HG03520 (cell line): ENCODE results near the gene ABHD8.

Experiments
- ATAC-seq: cut with Tn5 transposase; IDR thresholded peaks from one replicate; pipeline ENCODE4 v1.9.1; 2021; ENCODE audit warnings: mild to moderate bottlenecking, moderate library complexity; ENCODE audit not compliant: unreplicated experiment

The ABHD8 gene

DNA sequence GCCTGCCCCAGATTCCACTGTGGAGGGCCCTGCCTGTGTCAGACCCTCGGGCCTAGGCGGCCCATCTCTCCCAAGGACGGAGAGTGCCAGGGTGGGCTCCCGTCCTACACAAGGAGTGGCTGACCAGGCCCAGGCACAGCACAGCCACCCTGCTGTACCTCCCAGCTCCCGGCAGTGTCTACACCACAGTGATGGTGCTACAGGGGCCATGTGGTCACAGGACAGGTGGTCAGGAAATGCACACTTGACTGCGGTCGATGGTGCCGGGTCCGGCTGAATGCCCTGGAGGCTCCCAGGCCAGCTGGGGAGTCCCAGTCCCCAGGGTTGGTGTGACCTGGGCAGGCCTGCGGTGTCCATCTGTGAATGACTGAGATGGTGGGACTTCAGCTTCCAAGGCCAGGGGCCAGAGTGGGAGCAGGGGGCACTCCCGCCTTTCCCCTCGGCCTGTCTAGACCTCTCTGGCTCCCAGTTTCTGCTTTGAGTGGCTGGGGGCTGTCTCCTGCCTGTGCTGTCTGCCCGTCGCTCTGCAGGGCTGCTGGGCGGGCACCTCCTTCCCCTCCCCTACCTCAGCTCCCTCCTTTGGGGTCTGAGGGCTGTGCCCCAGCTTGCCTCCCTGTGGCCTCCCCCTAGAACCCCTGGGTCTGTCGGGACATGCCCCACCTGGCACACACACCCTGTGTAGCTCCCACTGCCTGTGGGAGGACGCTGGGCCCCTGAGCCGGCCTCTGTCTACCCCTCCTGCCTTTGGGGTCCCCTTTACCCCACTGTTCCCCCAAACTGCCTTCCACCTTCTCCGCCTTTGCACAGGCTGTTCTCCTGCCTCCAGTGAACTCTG, 18.6 kb upstream of the ABHD8 start:
- no peak for ATAC-seq

DNA sequence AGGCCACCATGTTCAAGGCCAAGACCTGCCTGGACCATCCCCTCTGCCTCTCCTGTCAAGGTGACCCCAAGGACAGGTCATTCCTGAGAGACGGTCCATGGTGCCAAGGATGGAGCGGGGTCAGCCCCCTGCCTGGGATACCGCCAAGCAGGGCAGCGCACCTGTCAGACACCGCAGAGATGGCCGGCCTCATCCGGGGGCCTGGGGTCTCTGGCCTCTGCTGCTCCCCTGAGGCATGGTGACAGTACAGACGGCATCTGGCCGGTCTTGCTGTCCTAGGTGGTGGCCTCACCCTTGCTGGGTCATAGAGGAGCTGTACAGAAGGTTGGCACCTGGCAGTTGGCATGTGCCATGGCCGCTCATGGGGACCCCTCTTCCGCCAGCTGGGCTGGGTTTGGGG, 17.2 kb upstream of the ABHD8 start:
- ATAC-seq = no peak

DNA sequence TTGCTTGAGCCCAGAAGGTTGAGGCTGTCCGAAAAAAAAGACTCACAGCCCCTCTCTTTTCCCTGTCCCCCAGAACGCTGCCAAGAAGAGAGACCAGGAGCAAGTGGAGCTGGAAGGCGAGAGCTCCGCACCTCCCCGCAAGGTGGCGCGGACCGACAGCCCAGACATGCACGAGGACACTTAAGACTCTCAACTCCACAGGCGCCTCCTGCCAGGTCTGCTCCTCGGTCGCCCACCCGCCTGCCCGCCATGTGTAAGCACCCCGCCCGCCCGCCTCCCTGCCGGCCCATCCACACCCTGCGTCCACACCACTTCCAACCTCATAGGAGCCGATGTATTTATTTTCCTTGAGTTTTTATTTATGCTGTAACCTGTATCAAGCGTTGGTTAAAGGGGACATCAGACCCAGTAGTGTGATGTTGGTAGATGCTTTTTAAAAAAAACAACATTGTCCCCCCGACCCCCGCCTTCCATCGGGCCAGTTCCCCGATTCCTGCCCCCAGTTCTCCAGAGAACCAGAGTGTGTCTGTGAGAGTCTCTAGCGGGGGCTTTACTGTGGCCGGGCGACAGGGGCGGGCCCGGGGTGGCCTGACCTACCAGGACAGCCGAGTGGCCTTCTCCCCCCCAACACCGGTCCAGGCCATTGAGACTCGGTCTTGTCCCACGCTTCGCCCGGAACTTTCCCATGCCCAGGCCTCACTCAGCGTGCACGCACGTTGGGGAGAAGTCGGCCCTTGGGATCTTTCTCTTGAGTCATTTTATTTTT, 16.4 kb upstream of the ABHD8 start:
- no peak for ATAC-seq

DNA sequence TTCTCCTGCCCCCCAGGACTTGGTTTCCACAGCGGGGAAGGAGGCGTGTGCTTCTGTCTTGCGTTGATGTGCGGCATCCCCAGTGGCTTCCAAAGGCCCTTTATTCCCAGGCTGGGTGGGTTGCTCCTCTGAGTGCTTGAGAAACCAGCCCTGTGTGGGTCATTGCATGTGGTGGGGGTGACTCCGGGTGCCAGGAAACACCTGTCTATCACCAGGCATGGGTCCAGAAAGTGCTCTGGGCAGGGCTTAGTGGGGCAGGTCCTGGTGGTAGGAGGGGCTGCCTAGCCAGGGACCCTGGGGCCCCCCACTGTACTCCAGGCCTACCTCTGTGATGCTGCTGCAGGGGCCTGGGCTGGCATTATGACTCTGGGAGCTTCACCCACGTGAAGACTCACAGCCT, 15.7 kb upstream of the ABHD8 start:
- ATAC-seq = no peak

DNA sequence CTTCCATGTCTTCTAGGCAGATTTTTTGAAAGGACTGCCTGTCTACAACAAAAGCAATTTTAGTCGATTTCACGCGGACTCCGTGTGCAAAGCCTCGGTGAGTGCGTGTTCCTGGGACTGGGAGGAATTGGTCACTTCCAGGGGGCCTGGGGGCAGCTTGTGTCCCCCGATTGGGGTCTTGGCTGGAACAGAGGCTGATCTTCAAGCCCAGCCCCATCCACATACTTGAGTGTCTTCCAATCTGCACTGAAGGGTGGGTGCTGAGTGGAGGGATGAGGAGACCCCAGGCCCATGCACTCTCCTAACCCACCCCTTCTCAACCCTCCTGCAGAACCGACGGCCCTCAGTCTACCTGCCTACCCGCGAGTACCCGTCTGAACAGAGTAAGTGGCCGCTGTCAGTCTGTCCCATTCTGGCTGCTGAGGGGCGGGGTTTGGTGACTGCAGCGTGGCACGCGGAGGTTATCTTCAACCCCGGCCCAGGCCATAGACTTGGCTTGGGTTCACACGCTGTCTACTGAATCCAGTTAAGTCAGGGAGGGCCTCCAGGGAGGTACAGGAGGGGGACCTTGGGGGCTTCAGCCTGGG, 10.9 kb upstream of the ABHD8 start:
- no peak for ATAC-seq

DNA sequence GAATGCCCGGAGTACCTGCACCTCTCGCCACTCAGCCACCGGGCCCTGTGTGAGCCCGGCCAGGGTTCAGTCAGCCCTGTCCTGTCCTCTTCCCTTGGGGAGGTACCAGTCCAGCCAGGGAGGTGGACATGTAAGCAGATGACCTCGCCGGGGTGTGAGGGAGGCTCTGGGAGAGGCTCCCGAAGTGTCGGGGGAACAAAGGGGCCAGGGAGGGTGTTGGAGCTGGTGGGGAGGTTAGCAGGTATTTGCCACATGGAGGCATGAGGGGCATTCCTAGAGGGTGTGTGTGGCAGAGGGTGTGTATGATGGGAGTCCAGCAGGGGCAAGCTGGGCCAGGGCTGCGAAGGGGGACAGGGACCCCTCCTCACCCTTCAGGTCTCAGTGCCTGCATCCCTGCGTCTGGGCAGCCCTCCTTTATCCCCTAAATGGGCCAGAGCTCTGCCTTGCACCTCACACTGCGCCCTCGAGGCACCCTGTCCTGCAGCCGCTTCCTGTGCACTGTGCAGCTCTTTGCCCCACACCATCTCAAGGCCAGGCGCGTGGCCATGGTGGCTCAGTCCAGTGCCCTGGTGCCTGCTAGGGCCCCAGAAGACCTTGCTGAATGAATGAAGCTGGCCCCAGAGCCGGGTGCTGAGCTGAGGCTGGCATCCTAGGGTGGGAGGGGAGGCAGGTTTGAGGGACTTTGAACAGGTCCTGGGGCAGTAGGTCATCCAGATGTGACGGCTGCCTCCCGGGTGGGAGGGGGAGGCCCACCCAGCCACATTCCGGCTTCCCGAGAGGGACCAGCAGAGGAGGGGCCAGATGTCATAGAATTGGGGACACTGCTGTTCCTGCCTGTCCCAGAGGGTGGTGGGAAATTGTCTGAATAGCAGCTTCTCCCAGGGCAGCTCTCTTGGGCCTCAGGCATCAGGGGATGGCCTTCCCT, 9.2 kb upstream of the ABHD8 start:
- no peak for ATAC-seq

DNA sequence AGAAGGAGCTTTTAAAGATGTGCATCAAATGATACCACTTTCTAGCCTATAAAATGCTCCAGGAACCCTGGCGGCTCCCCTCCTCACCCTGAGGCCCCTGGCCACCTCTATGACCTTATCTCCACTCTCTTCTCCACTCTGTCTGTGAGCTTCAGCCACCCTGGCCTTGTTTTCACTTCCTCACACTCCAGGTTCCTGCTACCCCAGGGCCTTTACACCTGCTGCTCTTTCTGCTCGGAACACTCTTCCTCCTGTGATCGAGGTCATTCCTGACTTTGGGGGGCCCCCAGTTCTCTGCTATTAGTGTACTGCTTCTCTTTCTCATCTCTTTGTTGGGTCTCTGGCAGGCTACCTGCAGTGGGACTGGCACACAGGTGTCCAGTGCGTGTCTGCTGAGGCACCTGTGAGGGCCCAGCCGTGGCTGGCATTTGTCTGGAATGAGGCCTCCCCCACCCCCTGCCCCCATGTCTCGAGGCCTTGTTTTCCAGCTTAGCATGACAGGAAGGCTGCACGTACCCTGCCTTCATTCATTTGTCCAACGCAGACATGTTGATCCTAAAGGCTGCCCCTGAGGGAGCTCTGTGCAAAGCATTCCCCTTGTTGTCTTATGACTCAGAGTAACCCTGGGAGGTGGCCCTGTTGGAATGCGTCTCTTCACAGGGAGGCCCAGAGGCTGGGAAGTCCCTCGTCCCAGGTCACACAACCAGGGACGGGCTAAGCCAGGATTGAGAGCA, 8.4 kb upstream of the ABHD8 start:
- no peak for ATAC-seq

DNA sequence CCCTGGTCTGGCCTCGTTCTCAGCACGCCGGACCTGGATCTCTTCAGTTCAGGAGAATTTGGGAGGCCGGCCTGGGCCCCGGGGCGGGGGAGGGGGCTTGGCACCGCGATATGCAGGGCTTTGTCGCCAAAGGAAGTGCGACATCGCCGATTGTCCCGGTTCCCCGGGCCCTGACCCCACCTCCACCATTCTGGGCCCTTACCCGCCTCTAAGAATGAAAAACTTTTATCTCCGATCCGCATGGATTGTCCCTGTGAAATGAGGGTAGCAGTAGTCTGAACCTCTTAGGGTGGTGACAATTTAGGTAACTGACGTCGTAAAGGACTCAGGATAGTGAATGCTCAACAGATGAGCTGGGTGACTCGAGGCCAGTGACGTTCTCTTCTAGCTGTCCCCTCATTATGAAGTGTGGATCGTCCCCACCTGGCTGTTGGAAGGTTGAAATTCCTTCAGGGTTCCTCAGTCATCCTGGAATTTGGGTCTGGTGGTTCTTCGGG, 6.8 kb upstream of the ABHD8 start:
- ATAC-seq = no peak

DNA sequence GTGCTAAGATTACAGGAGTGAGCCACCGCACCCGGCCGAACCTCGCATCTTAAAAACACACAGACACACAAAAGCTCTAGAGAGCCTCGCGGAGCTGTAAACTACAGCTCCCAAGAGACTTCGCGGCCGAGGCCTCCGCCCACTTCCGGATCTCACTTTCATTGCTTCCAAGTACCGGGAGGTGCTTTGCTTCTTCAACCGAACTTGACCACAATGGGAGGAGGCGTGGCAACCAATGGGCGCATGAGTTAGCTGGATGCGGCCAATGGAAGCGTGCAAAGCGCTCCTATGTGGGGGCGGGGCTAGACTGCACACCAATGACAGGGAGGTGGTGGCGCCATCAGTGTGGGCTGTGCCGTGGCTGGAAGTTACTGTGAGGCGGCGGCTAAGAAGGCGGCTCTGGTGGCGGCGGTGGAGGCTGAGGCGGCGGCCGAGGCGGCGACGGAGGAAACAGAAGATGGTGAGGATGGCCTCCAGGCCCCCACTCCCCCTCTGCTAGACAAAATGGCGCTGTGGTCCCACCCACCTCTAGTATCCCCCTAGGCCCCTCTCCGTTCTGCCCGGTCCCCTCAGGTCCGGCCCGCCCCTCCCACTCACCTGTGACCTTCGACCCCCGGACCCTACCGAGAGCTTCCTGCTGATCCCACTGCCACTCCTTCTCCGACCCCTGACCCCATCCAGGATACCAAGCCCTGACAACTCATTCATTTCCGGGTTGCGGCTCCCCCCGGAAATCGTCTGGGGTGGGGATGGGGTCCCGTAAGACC, 6.2 kb upstream of the ABHD8 start, which contains the start of gene DDA1:
Gene DDA1, plus strand, starts transcription at position 366 of the 767 bp plus-strand sequence. Its CDS starts 92 bp downstream, at position 458.
- ATAC-seq = peak; percentile 45

DNA sequence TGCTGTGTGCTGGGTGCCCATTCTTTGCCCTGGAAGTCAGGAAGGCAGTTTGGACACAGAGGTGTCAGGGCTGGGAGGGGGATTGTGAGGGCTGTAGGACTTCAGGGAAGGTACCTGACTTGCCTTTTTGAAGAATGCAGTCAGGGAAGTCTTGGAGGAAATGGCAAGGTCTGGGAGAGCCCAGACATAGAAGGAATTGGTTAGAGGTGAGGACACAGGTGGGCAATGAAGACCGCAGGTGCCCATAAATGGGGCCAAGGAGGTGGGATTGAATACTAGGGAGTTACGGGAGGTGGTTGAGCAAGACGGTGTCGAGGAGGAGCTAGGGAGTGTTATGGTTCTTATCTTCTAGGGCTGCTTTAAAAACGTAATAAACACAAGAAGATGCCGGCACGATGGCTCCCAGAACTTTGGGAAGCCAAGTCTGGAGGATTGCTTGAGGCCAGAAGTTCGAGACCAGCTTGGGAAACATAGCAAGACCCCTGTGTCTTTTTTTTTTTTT, 4.7 kb upstream of the ABHD8 start:
- no peak for ATAC-seq

DNA sequence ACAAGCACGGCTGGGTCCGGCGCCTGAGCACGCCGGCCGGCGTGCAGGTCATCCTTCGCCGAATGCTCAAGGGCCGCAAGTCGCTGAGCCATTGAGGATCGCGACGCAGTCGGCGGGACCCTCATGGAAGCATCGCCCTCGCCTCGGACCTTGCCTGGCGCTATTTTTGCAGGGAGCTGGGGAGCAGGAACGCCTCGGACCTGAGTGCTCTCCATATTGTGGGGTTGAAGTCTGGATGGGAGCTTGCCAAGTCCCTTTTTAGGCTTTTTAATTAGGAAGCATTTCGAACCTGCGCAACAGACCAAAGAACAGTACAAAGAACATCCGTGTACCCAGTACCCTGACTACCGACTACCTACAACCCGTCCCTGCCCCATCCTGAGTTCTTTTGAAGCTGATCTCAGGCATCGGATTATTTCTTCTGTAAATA, 3.1 kb upstream of the ABHD8 start:
- ATAC-seq = no peak

DNA sequence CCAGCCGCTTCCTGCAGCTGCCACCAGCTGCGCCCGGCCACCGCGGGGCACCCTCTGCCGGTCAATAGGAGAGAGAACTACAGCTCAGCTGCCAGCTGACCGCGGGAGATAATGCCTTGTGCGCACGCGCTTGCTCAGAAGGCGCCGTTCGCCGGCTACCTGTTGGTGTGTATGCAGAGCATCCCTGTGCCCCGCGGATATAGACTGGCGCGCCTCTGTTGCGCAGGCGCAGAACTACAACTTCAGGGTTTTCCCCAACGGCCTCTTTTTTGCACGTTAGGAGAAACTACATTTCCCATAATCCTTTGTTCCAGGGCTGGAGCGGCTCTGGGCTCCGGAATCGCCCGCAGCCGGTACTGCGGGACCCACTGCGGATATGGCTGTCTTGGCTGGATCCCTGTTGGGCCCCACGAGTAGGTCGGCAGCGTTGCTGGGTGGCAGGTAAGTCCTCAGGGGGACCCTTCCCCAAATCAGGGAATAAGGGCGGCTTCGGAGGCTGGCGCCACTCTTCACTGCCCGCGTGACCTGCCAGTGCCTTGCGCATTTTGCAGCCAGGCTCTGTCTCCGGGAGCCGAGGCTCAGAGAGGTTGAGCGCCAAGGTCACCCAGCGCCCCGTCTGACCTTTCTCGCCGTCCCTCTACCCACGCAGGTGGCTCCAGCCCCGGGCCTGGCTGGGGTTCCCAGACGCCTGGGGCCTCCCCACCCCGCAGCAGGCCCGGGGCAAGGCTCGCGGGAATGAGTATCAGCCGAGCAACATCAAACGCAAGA, 2.5 kb upstream of the ABHD8 start, which contains the start of gene MRPL34:
Gene MRPL34, plus strand, starts transcription at position 356 of the 768 bp plus-strand sequence. Its CDS starts 21 bp downstream, at position 377.
- peak; percentile 59 for ATAC-seq

DNA sequence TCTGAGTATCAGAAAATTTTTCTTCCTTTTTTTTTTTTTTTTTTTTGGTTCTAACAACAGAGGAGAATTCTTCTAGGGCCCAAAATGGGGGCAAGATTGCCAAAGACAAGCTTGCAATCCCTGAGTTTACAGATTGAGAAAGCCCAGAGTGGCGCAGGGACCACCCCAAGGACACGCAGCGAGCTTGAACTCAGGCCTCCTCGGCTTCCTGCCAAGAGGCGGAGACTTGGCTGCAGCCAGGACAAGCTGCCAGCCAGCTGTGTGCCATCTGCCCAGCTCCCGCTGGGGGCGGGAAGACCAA, 1.9 kb upstream of the ABHD8 start:
- ATAC-seq = no peak

DNA sequence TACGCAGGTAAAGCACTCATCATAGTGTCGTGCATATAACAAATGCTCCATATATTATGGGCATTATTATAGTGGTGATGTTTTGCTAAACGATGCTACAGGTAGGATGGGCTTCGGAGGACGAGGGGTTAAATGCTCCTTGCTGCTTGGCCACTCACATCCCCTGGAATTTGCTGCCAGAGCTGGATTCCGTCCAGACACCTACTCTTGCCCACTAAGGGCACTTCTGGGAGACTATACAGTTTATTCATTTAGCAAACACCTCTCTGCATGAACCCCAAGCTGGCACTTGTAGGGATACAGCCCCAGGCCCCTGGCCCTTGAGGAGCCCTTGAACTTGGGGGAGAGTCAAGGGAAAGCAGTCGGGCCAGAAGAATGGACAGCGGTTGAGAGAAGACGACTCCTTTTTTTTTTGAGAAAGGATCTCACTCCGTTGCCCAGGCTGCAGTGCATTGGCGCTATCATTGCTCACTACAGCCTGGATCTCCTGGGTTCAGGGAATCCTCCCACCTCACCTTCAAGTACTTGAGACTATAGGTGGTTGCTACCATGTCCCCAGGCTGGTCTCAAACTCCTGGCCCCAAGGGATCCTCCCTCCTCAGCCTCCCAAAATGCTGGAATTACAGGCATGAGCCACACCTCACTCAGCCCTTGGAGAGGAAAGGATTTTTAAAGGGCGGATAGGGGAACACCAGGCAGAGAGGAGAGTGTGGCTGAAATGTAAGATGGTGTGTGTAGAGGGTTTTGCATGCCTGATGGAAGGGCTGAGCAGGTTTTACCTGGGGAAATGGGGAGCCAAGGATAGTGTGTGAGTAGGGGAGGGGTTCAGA, 1.4 kb upstream of the ABHD8 start:
- no peak for ATAC-seq

DNA sequence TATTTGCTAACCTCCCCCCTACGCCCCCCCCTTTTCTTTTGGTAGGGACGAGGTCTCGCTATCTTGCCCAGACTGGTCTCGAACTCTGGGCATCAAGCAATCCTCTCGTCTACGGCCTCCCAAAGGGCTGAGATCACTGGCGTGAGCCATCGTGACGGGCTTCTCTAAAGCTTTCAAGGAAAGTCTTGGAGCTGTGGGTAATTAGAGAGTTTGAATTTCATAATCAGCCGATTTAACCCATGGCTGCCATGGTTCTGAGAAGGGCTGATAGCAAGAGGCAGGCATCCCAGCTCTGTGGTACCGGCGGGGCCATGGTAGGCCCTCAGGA, 679 bp upstream of the ABHD8 start:
- ATAC-seq = no peak

DNA sequence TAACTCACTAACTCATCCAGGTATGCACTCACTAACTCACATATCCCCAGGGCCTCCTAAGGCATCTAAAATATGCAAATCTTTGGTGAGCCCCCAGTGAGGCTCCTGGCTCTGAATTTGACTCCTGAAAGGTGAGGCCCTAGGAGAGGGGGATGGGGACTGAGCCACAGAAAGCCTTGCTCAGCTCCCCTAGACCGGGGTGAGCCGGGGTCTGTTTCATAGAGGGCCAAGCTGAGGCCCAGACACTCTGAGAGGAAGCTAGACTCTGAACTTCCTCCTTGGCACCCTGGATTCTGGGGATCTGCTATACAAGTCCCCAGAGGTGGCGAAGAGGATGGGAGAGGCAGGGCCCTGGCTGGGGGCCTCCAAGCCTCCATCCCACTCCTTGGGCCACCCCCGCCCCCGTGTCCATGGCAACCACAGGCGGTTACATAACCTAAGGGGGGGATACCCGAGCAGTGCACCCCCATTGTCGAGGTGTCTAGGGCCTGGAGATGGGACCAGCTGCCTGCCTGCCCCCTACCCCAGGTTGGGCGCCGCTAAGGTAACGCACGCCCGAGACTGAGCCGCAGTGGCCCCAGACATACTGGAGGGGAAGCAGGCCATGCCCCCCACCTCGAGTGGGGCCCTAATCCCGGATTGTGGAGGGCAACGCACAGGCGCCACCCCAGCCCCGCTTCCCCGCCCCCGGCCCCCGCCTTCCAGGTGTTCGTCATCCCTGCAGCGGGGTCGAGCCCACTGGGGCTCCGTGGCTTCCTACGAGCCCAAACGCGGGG, 646 bp downstream of the ABHD8 start:
- no peak for ATAC-seq
